ENCODE data around the gene CCDC146. TPM values are rescaled to one million over a fixed set of nuclear protein-coding genes. Genes with fewer than 3 reads are reported as not detected.

The CCDC146 gene
- total and polyA plus RNA-seq, 2 experiments from 2014 or later: 1.9 to 4.0 TPM

GRCh38 chr7:77288676-77289320 lies 166.4 kb downstream of the CCDC146 start:
- Histone ChIP-seq H3K27me3 (no peaks in the 10 kb centered on the region), H3K79me2 (no peaks in the 10 kb centered on the region), H3K9me3 (ENCODE audit: low read depth) (no peaks in the 10 kb centered on the region), H2AFZ (no peak overlapping the region), H3K27ac (no peak overlapping the region), H4K20me1 (ENCODE audit: insufficient read depth, poor library complexity, severe bottlenecking) (no peaks in the 10 kb centered on the region), H3K4me1 (ENCODE audit: insufficient read depth) (no peaks in the 10 kb centered on the region), H3K4me2 (no peak overlapping the region), H3K4me3 (no peak overlapping the region), H3K36me3 (replicated peaks; ENCODE audit: insufficient read depth, low read depth) (no peaks in the 10 kb centered on the region), H3K9me2 (replicated peaks; ENCODE audit: insufficient read depth) (no peaks in the 10 kb centered on the region)
- WGBS (ENCODE audit: low lambda C conversion rate, missing lambda C conversion rate): 82% methylated on average over 7 of the region's 7 CpGs
- no peak for TF ChIP-seq EZH2 (IDR thresholded peaks at IDR 0.05; ENCODE audit: borderline replicate concordance)
- TF ChIP-seq, protein P1, sequence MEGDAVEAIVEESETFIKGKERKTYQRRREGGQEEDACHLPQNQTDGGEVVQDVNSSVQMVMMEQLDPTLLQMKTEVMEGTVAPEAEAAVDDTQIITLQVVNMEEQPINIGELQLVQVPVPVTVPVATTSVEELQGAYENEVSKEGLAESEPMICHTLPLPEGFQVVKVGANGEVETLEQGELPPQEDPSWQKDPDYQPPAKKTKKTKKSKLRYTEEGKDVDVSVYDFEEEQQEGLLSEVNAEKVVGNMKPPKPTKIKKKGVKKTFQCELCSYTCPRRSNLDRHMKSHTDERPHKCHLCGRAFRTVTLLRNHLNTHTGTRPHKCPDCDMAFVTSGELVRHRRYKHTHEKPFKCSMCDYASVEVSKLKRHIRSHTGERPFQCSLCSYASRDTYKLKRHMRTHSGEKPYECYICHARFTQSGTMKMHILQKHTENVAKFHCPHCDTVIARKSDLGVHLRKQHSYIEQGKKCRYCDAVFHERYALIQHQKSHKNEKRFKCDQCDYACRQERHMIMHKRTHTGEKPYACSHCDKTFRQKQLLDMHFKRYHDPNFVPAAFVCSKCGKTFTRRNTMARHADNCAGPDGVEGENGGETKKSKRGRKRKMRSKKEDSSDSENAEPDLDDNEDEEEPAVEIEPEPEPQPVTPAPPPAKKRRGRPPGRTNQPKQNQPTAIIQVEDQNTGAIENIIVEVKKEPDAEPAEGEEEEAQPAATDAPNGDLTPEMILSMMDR (IDR thresholded peaks at IDR 0.05; ENCODE audit: poor library complexity): no peak
- no peak for TF ChIP-seq EZH2phosphoT487 (IDR thresholded peaks at IDR 0.05; ENCODE audit: low read depth, severe bottlenecking, unreplicated experiment)
- no peak for DNase-seq (ENCODE audit: low spot score)

DNA sequence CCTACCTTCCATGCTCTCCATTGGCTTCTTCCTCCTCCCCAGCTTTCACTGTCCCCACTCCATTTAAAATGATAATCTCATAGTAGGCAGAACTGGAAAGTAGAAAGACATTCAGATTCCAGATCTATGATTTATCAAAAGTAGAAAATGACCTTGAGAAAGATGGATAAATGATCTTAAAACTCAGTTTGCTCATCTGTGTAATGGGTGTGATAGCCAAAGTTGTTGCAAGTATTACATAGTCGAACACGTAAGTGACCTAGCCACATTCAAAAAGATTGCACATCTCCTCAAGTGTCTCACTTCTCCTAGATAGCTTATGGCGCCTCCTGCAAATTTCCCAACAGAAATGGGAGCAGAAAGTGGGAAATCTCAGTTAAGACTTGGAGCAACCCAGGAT lies 167.0 kb downstream of the CCDC146 start:
- Histone ChIP-seq H3K79me2 (no peaks in the 10 kb centered on the region), H3K27me3 (no peaks in the 10 kb centered on the region), H3K9me3 (ENCODE audit: low read depth) (no peaks in the 10 kb centered on the region), H3K9me2 (replicated peaks; ENCODE audit: insufficient read depth) (no peaks in the 10 kb centered on the region), H2AFZ (no peak overlapping the region), H3K36me3 (replicated peaks; ENCODE audit: insufficient read depth, low read depth) (no peaks in the 10 kb centered on the region), H3K4me1 (ENCODE audit: insufficient read depth) (no peaks in the 10 kb centered on the region), H3K4me3 (no peak overlapping the region), H4K20me1 (ENCODE audit: insufficient read depth, poor library complexity, severe bottlenecking) (no peaks in the 10 kb centered on the region), H3K27ac (no peak overlapping the region), H3K4me2 (no peak overlapping the region)
- 99% methylated on average over 3 of the region's 3 CpGs for WGBS (ENCODE audit: low lambda C conversion rate, missing lambda C conversion rate)
- TF ChIP-seq, protein P1 (IDR thresholded peaks at IDR 0.05; ENCODE audit: poor library complexity): no peak
- TF ChIP-seq EZH2phosphoT487 (IDR thresholded peaks at IDR 0.05; ENCODE audit: low read depth, severe bottlenecking, unreplicated experiment): no peak
- no peak for TF ChIP-seq EZH2 (IDR thresholded peaks at IDR 0.05; ENCODE audit: borderline replicate concordance)
- no peak for DNase-seq (ENCODE audit: low spot score)

DNA sequence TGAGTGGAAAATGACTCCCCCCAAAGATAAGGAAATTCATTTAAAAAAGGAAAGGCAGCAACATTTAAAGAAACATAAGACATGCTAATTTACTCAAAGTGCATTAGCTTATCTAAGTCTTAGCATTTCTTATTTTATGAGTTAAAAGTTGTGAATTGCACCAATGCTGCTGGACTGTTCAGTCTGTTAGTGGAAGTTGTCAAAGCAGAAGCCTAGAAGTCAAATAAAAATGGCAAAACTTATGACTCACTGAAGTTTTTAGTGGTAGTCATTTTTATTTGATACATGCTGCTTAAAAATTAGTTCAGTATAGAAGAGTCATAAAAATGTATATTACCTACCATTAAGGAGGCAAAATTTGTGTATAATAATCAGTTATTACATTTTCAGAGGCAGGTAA lies 168.0 kb downstream of the CCDC146 start:
- TF ChIP-seq, protein P1 (IDR thresholded peaks at IDR 0.05; ENCODE audit: poor library complexity): no peak
- TF ChIP-seq EZH2phosphoT487 (IDR thresholded peaks at IDR 0.05; ENCODE audit: low read depth, severe bottlenecking, unreplicated experiment) (no peak), EZH2 (IDR thresholded peaks at IDR 0.05; ENCODE audit: borderline replicate concordance) (no peak)
- Histone ChIP-seq H3K36me3 (replicated peaks; ENCODE audit: insufficient read depth, low read depth) (no peaks in the 10 kb centered on the region), H3K9me2 (replicated peaks; ENCODE audit: insufficient read depth) (no peaks in the 10 kb centered on the region), H3K27ac (no peak overlapping the region), H4K20me1 (ENCODE audit: insufficient read depth, poor library complexity, severe bottlenecking) (no peaks in the 10 kb centered on the region), H2AFZ (no peak overlapping the region), H3K4me1 (ENCODE audit: insufficient read depth) (no peaks in the 10 kb centered on the region), H3K4me2 (no peak overlapping the region), H3K4me3 (no peak overlapping the region), H3K9me3 (ENCODE audit: low read depth) (no peaks in the 10 kb centered on the region), H3K27me3 (no peaks in the 10 kb centered on the region), H3K79me2 (no peaks in the 10 kb centered on the region)
- DNase-seq (ENCODE audit: low spot score): no peak
